ENCODE measurements around the gene TMIGD2.

DNA sequence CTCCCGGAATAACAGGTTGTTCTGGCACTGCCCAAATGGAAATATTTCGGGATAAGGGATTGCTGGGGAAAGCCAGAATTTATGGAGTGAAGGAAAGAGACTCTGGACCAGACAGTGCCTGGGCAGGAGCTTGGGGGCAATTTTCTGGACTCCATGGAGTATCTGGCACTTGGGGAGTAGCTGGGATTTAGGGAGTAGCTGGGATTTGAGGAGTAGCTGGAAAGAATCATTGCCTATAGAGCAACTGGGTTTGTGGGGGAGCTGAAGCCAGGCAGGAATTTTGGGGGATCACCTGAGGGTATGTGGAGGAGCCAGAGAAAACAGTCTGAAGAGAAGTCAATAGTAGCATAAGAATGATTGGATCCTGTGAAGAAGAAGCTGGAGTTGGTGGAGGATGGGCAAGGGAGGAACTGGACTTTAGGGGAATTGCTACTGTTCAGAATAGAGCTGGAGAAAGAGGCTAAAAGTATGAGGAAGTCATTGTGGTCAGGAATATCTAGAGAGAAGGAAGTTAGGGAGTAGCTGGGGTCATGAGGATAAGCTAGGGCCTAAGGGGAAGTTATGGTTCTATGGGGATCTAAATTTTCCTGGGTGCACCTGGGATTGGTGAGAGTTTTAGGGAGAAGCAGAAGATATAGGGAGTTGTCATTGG is 17.0 kb upstream of the TMIGD2 start:
- TF ChIP-seq, protein P1, sequence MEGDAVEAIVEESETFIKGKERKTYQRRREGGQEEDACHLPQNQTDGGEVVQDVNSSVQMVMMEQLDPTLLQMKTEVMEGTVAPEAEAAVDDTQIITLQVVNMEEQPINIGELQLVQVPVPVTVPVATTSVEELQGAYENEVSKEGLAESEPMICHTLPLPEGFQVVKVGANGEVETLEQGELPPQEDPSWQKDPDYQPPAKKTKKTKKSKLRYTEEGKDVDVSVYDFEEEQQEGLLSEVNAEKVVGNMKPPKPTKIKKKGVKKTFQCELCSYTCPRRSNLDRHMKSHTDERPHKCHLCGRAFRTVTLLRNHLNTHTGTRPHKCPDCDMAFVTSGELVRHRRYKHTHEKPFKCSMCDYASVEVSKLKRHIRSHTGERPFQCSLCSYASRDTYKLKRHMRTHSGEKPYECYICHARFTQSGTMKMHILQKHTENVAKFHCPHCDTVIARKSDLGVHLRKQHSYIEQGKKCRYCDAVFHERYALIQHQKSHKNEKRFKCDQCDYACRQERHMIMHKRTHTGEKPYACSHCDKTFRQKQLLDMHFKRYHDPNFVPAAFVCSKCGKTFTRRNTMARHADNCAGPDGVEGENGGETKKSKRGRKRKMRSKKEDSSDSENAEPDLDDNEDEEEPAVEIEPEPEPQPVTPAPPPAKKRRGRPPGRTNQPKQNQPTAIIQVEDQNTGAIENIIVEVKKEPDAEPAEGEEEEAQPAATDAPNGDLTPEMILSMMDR (conservative IDR thresholded peaks at IDR 0.05; ENCODE audit: low read depth, low read length): no peak
- TF ChIP-seq EZH2 (IDR thresholded peaks at IDR 0.05; ENCODE audit: borderline replicate concordance, low read depth, low read length, poor library complexity, severe bottlenecking): no peak
